C4-2B (cell line): Measurements from ENCODE around the gene SCAMP1.

Experiments used
- ZFX ChIP-seq: fragments of 450-650 bp; IDR thresholded peaks from 2 replicates; pipeline ENCODE4 v1.6.1; 2017
- TF ChIP-seq, protein P1 (sequence below): fragments of 450-650 bp; conservative IDR thresholded peaks from 2 replicates; pipeline ENCODE4 v1.5.1; 2017; ENCODE audit warnings: mild to moderate bottlenecking

DNA sequence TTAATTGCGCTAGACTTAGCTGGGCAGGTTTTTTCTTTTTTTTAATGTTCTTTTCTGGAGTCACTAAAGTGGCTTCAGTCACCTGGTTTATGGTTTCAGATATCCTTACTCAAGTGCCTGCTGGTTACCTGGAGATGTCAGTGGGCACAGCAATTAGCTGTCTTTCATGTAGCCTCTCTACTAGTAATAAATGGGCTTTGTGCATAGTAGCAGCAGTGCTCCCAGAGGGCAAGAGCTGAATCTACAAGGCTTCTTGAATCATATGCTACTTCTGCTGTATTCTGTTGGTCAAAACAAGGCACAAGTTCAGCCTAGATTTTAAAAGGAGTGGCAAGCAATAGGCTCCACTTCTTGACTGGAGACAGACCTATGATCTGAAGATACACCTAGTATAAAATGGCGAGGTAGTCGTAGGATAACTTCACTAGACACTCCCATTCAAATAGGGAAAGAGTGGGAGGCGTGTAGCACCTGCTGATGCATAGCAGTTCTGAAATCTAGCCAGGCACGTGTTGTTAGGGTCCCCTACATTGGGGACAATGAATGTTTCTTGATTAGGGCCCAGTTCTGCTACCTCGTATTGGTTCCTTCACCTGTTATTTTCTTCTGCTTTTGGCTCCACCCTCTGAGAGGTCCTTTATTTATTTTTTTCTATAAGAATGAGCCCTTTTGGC is 7.0 kb downstream of the SCAMP1 start:
- TF ChIP-seq, protein P1, sequence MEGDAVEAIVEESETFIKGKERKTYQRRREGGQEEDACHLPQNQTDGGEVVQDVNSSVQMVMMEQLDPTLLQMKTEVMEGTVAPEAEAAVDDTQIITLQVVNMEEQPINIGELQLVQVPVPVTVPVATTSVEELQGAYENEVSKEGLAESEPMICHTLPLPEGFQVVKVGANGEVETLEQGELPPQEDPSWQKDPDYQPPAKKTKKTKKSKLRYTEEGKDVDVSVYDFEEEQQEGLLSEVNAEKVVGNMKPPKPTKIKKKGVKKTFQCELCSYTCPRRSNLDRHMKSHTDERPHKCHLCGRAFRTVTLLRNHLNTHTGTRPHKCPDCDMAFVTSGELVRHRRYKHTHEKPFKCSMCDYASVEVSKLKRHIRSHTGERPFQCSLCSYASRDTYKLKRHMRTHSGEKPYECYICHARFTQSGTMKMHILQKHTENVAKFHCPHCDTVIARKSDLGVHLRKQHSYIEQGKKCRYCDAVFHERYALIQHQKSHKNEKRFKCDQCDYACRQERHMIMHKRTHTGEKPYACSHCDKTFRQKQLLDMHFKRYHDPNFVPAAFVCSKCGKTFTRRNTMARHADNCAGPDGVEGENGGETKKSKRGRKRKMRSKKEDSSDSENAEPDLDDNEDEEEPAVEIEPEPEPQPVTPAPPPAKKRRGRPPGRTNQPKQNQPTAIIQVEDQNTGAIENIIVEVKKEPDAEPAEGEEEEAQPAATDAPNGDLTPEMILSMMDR = peak; percentile 15
- TF ChIP-seq ZFX = no peak
